Breast epithelium (tissue), 3 donors: Measurements from ENCODE around the gene URGCP.

Experiments used
- POLR2A ChIP-seq: fragments of 450-650 bp; IDR thresholded peaks from one replicate; pipeline ENCODE4 v1.6.1; 2016; ENCODE audit warnings: antibody characterized with exemption, mild to moderate bottlenecking, moderate library complexity
- POLR2AphosphoS5 ChIP-seq, 3 donors: sonication (generic); formaldehyde crosslinking; IDR thresholded peaks; one replicate each; pipeline ENCODE4 v1.6.1; 2017; ENCODE audit warnings: antibody characterized with exemption in 3 of 3
- TF ChIP-seq, protein P1 (sequence below), 3 donors: fragments of 450-650 bp; IDR thresholded peaks; one replicate each; pipeline ENCODE4 v1.5.1; 2016 to 2017; ENCODE audit warnings: antibody characterized with exemption in 3 of 3, mild to moderate bottlenecking in 3 of 3, moderate library complexity in 3 of 3

DNA sequence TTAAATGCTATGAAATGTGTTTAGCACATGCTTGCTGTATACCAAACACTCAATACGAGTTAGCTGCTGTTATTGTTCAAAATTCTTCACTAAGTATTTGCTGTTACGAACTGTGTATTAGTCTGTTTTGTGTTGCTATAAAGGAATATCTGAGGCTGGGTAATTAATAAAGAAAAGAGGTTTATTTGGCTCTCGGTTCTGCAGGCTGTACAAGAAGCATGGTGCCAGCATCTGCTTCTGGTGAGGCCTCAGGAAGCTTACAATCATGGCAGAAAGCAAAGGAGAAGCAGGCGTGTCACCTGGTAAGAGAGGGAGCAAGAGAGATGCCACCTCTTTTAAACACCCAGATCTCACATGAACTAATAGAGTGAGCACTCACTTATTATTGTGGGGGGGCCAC lies 21.4 kb upstream of the URGCP start:
- TF ChIP-seq, protein P1, sequence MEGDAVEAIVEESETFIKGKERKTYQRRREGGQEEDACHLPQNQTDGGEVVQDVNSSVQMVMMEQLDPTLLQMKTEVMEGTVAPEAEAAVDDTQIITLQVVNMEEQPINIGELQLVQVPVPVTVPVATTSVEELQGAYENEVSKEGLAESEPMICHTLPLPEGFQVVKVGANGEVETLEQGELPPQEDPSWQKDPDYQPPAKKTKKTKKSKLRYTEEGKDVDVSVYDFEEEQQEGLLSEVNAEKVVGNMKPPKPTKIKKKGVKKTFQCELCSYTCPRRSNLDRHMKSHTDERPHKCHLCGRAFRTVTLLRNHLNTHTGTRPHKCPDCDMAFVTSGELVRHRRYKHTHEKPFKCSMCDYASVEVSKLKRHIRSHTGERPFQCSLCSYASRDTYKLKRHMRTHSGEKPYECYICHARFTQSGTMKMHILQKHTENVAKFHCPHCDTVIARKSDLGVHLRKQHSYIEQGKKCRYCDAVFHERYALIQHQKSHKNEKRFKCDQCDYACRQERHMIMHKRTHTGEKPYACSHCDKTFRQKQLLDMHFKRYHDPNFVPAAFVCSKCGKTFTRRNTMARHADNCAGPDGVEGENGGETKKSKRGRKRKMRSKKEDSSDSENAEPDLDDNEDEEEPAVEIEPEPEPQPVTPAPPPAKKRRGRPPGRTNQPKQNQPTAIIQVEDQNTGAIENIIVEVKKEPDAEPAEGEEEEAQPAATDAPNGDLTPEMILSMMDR (IDR thresholded peaks at IDR 0.05), result no peak
- TF ChIP-seq POLR2AphosphoS5 (IDR thresholded peaks at IDR 0.05) (no peak), POLR2A (no peak)
